Measurements from ENCODE around the gene EFCAB10. TPM values are rescaled to one million over a fixed set of nuclear protein-coding genes. Genes with fewer than 3 reads are reported as not detected.

Gene EFCAB10, protein sequence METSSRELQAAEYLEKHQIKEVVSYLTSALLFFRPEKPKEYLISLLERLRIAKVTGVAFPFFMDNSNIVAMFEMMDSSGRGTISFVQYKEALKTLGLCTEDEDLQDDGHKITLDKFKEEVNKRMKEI
- total RNA-seq, result not detected in 2 replicates

DNA sequence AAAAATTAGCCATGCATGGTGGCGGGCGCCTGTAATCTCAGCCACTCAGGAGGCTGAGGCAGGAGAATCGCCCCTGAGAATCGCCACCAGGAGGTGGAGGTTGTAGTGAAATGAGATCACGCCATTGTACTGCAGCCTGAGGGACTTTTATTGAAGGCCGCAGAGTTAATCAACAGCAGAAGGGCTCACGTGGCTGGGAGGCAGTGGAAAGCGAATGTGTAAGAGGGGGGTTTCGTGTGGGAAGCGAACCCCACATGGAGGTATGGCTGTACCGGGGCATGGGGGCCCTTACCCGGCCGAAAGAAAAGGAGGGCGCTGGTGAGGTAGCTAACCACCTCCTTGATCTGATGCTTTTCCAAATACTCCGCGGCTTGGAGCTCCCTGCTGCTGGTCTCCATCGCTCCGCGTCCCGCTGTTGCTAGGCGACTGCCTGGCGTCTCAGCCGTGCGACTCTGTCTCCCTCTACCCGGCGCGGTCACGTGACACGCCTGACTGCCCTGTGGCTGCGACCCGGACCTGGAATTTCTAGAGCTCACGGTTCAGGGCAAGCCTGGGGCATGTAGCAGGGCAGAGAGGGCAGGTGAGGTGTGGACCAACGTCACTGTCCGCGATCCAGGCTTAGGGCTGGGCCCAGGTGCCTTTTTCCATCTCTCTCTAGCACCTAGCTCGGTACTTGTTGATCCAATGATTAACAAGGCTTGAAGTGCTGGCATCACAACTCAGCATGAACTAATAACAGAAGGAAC, at the start of gene EFCAB10:
TSS of gene EFCAB10 (minus strand) at position 428 of the 746 bp plus-strand sequence. CDS start at position 398, 30 bp downstream.
- Mint-ChIP-seq H3K9me3 (peaks cover 15% of the 10 kb centered on the region), H3K27ac (no peak within 1 kb of the TSS), H3K36me3 (ENCODE audit: low read depth) (peaks cover 4% of the 10 kb centered on the region), H3K4me3 (ENCODE audit: low read depth) (peak within 1 kb of the TSS; percentile 71), H3K4me1 (ENCODE audit: low read depth) (peaks cover 6% of the 10 kb centered on the region), H3K27me3 (ENCODE audit: low read depth) (no peaks in the 10 kb centered on the region)
- DNase-seq (ENCODE audit: low spot score), result peak; percentile 56
- intact Hi-C loops (cut with micrococcal nuclease), result no loop called here

DNA sequence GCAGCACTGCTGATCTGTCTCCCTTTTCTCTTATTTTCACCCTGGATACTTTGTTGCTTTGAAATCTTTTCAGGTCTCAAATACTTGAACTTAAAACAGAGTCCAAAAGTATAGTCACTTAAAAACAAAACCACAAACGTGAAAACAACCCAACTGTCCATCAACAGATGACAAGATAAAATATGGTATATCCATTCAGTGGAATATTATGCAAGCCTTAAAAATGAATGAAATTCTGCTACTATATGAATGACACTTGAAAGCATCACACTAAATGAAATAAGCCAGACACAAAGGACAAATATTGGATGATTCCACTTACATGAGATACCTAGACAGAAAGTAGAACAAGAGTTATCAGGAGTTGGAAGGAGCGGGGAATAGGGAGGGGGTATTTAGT, 44.7 kb upstream of the EFCAB10 start:
- intact Hi-C loops (cut with micrococcal nuclease), result no loop called here
- no peak overlapping the region for H3K27ac Mint-ChIP-seq
- peaks cover 47% of the 10 kb centered on the region for H3K36me3 Mint-ChIP-seq (ENCODE audit: low read depth)
- no peak overlapping the region for H3K4me3 Mint-ChIP-seq (ENCODE audit: low read depth)
- no peaks in the 10 kb centered on the region for H3K27me3 Mint-ChIP-seq (ENCODE audit: low read depth)
- H3K4me1 Mint-ChIP-seq (ENCODE audit: low read depth), result no peaks in the 10 kb centered on the region
- no peak for DNase-seq (ENCODE audit: low spot score)
- H3K9me3 Mint-ChIP-seq, result peaks cover 10% of the 10 kb centered on the region

DNA sequence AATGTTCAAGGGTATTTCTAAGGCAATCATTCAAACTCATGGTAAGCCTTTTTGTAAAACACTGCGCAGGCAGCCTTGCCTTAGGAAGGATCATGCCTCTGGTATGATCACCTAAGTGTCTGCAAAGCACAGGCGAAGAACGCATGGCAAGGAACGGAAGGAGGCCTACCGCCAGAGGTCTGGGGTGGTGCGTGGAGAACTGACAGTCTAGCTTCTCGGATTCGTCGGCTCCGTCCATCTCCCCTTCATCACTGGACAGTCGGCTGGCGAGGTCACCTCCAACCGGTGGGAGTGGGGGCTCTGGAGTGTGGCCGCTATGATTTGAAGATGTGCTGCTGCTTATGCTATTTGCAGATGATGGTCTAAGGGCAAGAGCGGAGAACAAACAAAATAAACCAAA, 42.6 kb upstream of the EFCAB10 start:
- Mint-ChIP-seq H3K27me3 (ENCODE audit: low read depth) (no peaks in the 10 kb centered on the region), H3K27ac (no peak overlapping the region), H3K4me1 (ENCODE audit: low read depth) (no peaks in the 10 kb centered on the region), H3K36me3 (ENCODE audit: low read depth) (peaks cover 45% of the 10 kb centered on the region), H3K4me3 (ENCODE audit: low read depth) (no peak overlapping the region), H3K9me3 (peaks cover 10% of the 10 kb centered on the region)
- intact Hi-C loops (cut with micrococcal nuclease), result no loop called here
- DNase-seq (ENCODE audit: low spot score), result no peak

DNA sequence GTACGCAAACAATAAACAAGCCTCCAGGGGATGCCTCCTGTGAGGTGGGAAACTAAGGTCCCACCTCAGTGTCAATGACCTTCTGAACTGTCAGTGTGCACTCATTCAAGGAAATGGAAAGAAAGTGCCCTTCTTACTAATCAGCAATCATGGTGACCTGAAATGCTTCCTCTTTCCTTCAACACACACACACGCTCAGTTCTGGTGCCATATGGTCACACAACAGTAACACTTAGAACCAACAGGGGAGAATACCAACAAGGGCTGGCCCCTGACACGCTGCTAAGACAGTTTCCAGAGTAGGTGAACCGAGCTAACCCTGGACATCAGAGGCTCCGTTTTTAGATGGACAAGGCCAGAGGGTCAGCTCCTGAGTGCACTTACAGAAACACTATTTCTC, 42.1 kb upstream of the EFCAB10 start:
- Mint-ChIP-seq H3K27ac (no peak overlapping the region), H3K27me3 (ENCODE audit: low read depth) (no peaks in the 10 kb centered on the region), H3K36me3 (ENCODE audit: low read depth) (peaks cover 49% of the 10 kb centered on the region), H3K9me3 (peaks cover 10% of the 10 kb centered on the region), H3K4me1 (ENCODE audit: low read depth) (no peaks in the 10 kb centered on the region), H3K4me3 (ENCODE audit: low read depth) (no peak overlapping the region)
- intact Hi-C loops (cut with micrococcal nuclease), result no loop called here
- DNase-seq (ENCODE audit: low spot score), result no peak

DNA sequence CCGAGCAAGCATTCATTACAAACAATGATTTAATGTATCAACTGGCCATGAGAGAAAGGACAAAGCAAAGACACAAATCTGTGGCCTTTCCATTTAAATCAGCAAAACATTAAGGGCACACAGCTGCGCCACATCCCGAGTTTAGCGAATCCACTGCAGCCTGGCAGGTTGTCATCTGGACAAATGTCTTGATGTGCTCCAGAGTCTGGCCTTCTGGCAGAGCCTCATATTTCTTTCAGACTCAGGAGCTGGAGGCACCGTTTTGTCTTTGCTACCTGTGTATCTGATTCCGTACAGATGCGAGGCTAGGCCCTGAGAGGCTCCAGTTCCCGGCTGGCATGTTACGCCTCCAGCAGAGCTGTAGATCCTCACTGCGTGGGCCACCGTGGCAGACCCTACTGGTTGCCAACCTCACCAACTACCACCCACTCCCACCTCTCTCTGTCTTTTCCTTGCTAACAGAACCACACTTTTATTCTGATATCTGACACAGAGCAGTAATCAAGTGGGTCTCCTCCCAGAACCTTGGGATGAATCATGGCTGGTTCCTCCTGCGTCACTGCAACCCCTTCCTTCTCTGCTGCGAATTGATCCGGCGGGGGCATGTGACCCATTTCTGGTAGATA, 40.9 kb upstream of the EFCAB10 start:
- Mint-ChIP-seq H3K4me1 (ENCODE audit: low read depth) (no peaks in the 10 kb centered on the region), H3K36me3 (ENCODE audit: low read depth) (peaks cover 49% of the 10 kb centered on the region), H3K4me3 (ENCODE audit: low read depth) (no peak overlapping the region), H3K27me3 (ENCODE audit: low read depth) (no peaks in the 10 kb centered on the region), H3K27ac (no peak overlapping the region), H3K9me3 (peaks cover 10% of the 10 kb centered on the region)
- no peak for DNase-seq (ENCODE audit: low spot score)
- intact Hi-C loops (cut with micrococcal nuclease), result no loop called here

DNA sequence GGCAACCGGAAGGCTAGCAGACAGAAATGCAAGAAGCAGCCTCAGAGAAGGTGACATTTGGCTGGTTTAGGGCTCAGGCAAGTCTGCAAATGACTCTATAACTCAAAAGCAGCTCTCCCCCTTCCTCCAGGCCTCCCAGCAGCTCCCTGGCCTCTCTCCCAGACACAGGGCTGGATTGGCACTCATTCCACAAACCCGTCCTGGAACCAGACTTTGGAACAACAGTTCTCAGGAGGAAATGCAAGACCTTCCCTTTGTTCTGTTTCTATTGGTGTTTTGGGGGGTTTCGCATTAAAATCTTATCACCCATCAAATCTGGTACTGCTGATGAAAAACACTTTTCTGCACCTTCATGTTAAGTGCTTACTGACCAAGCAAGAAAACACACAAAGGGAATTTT, 40.3 kb upstream of the EFCAB10 start:
- Mint-ChIP-seq H3K9me3 (peaks cover 8% of the 10 kb centered on the region), H3K4me1 (ENCODE audit: low read depth) (no peaks in the 10 kb centered on the region), H3K27me3 (ENCODE audit: low read depth) (no peaks in the 10 kb centered on the region), H3K27ac (no peak overlapping the region), H3K4me3 (ENCODE audit: low read depth) (no peak overlapping the region), H3K36me3 (ENCODE audit: low read depth) (peaks cover 44% of the 10 kb centered on the region)
- intact Hi-C loops (cut with micrococcal nuclease), result no loop called here
- DNase-seq (ENCODE audit: low spot score), result no peak

DNA sequence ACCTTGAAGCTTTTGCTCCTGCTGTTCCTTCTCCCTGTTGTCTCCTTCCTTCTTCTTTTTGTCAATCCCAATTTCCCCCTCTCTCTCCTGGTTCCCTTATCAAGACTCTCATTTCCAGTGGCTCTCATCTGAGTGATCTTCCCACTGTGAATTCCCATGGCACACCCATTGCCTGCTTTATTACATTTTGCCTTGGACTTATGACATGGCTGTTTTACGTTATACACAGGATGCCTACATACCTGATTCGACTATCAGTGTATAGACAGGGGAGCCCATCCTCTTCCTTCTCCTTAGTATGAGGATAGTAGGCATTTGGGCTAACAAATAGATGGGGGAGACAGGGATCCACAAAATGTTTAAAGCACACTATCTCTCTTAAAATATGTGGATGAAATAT, 39.9 kb upstream of the EFCAB10 start:
- H3K27me3 Mint-ChIP-seq (ENCODE audit: low read depth), result no peaks in the 10 kb centered on the region
- no peak for DNase-seq (ENCODE audit: low spot score)
- peaks cover 41% of the 10 kb centered on the region for H3K36me3 Mint-ChIP-seq (ENCODE audit: low read depth)
- intact Hi-C loops (cut with micrococcal nuclease), result no loop called here
- H3K9me3 Mint-ChIP-seq, result peaks cover 4% of the 10 kb centered on the region
- no peak overlapping the region for H3K27ac Mint-ChIP-seq
- H3K4me3 Mint-ChIP-seq (ENCODE audit: low read depth), result no peak overlapping the region
- no peaks in the 10 kb centered on the region for H3K4me1 Mint-ChIP-seq (ENCODE audit: low read depth)

DNA sequence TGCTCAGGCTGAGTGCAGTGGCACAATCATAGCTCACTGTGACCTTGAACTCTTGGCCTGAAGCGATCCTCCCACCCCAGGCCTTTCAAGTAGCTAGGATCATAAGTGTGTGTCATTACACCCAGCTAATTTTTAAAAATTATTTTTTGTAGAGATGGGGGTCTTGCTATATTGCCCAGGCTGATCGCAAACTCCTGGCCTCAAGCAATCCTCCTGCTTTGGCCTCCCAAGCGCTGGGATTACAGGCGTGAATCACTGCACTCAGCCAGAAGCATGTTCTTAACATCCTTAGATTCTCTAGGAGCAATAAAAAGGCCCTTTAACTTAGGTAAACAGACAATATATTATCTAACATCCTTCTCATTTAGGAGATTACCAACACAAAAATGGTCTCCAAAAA, 38.3 kb upstream of the EFCAB10 start:
- Mint-ChIP-seq H3K4me3 (ENCODE audit: low read depth) (no peak overlapping the region), H3K36me3 (ENCODE audit: low read depth) (peaks cover 31% of the 10 kb centered on the region), H3K4me1 (ENCODE audit: low read depth) (no peaks in the 10 kb centered on the region), H3K27ac (no peak overlapping the region), H3K9me3 (no peaks in the 10 kb centered on the region), H3K27me3 (ENCODE audit: low read depth) (no peaks in the 10 kb centered on the region)
- intact Hi-C loops (cut with micrococcal nuclease), result no loop called here
- DNase-seq (ENCODE audit: low spot score), result no peak

DNA sequence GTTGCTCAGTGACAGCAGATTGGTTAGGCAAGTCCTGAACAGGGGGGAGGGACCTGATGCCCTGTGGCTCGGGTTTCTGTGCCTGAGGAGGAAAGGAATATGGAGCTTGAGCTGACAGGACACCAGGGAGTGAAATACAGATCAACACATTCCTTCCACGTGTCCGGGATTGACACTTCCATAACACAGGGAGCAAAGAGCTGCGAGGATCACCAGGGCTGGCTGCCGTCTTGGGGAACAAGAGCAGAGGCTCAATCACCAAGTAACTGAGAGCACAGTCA, 36.7 kb upstream of the EFCAB10 start:
- no peak for DNase-seq (ENCODE audit: low spot score)
- peaks cover 24% of the 10 kb centered on the region for H3K36me3 Mint-ChIP-seq (ENCODE audit: low read depth)
- H3K27ac Mint-ChIP-seq, result no peak overlapping the region
- no peaks in the 10 kb centered on the region for H3K27me3 Mint-ChIP-seq (ENCODE audit: low read depth)
- H3K9me3 Mint-ChIP-seq, result no peaks in the 10 kb centered on the region
- intact Hi-C loops (cut with micrococcal nuclease), result no loop called here
- H3K4me1 Mint-ChIP-seq (ENCODE audit: low read depth), result no peaks in the 10 kb centered on the region
- no peak overlapping the region for H3K4me3 Mint-ChIP-seq (ENCODE audit: low read depth)

DNA sequence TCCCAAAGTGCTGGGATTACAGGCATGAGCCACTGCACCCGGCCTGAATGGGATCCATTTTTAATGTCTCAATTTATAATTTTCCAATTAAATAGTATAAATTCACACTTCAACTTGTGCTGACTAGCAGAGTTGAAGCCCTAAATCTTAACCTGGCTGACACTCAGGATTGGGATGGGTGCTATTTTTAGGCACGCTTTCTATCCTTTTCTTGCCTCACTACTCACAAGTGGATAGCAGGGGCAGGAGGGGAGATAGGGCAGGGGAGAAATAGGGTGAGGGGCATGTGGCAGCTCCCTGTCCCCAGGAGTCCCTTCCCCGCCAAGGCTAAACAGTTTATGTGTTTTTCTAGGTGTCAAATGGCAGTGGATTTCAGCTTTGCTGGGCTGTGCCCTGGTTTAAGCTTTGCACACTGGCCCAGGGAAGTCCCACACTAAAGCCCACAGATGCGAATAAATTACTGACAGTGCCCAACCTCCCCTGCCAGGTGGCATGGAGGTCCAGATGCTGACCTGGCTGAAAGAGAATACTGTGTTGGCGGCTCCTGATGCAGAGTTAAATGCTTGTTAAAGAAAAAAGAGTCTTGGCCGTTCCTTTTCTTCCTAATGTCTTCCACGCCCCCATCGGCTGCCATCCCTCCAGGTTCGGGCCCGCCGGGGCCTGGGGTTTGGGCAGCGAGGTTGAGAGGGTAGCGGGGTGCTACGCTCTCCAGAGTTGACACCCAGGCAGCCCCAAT, 36.2 kb upstream of the EFCAB10 start:
- Mint-ChIP-seq H3K4me3 (ENCODE audit: low read depth) (no peak overlapping the region), H3K9me3 (no peaks in the 10 kb centered on the region)

DNA sequence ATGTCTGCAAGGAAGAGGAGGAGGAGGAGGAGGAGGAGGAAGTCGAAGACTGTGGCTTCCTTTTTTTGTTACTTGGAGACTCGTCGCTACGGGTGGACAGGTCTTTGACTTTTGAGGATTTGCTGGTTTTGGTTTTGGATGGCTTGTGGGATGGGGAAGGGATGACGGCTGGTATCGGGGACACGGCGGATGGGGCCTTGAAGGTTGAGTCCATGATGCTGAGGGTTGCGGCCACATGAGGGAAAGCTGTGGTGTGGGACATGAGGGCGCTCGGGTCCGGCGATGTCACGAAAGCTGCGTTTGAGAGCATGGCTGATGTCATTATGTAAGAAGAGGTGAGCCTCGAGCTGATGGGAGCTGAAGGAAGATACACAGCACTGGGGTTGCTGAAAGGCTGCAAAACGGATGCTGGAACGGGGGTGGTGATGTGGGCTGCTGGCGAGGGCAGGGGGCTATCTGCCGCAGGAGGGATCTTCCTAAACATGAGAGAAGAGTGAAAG, 33.1 kb upstream of the EFCAB10 start:
- intact Hi-C loops (cut with micrococcal nuclease), result no loop called here
- H3K27ac Mint-ChIP-seq, result no peak overlapping the region
- DNase-seq (ENCODE audit: low spot score), result no peak
- H3K4me3 Mint-ChIP-seq (ENCODE audit: low read depth), result no peak overlapping the region
- H3K27me3 Mint-ChIP-seq (ENCODE audit: low read depth), result no peaks in the 10 kb centered on the region
- H3K4me1 Mint-ChIP-seq (ENCODE audit: low read depth), result no peaks in the 10 kb centered on the region
- peaks cover 13% of the 10 kb centered on the region for H3K36me3 Mint-ChIP-seq (ENCODE audit: low read depth)
- H3K9me3 Mint-ChIP-seq, result no peaks in the 10 kb centered on the region

More for the DNA sequence above, 36.2 kb upstream of the EFCAB10 start:
- no peak overlapping the region for H3K27ac Mint-ChIP-seq
- H3K27me3 Mint-ChIP-seq (ENCODE audit: low read depth), result no peaks in the 10 kb centered on the region
- H3K4me1 Mint-ChIP-seq (ENCODE audit: low read depth), result no peaks in the 10 kb centered on the region
- intact Hi-C loops (cut with micrococcal nuclease), result no loop called here
- peaks cover 23% of the 10 kb centered on the region for H3K36me3 Mint-ChIP-seq (ENCODE audit: low read depth)
- DNase-seq (ENCODE audit: low spot score), result no peak

DNA sequence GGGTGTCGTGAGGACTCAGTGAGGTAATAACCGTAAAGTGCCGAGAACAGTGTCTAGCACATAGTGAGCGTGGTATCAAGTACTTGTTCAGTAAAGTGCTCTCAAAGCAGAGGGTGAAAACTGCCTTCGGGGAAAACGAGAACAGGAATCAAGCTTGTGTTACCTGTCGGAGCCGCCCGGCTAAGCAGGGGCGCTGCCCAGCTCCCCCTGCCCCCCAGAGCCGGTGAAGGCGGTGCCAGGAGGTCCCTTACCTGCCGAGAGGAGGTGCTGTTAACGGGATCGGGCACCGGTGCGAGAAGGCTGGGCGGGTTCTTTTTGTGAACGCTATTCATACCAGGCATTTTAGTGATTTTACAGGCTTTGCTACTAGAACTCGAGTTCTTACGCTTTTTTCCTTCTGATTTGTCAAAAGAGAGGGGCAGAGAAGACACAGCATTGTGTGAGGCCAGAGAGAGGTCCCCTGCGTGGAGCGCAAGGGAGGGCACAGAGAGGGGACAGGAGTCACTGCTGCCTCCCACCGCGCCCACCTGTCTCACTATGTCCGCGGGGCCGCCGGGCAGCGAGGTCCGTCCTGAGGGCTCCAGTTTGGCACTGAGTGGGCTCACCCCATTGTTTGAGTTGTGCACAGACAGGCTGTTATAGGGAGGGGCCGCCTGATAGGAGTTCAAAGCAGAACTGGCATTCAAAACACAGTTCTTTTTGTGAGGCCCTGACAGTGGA, 32.5 kb upstream of the EFCAB10 start:
- no peaks in the 10 kb centered on the region for H3K4me1 Mint-ChIP-seq (ENCODE audit: low read depth)
- no peak overlapping the region for H3K27ac Mint-ChIP-seq
- H3K27me3 Mint-ChIP-seq (ENCODE audit: low read depth), result no peaks in the 10 kb centered on the region
- no peaks in the 10 kb centered on the region for H3K9me3 Mint-ChIP-seq
- peaks cover 12% of the 10 kb centered on the region for H3K36me3 Mint-ChIP-seq (ENCODE audit: low read depth)
- no peak overlapping the region for H3K4me3 Mint-ChIP-seq (ENCODE audit: low read depth)
- intact Hi-C loops (cut with micrococcal nuclease), result no loop called here
- DNase-seq (ENCODE audit: low spot score), result no peak
